ENCODE results near the gene GPR84.
"Not testable (repeated sequence)": the region's sequence is repeated elsewhere in the genome, so short reads cannot be mapped to it uniquely, and the experiment has no call there.

GPR84 gene

GRCh38 chr12:54328595-54329337 is 35.5 kb downstream of the GPR84 start:
- no peak for ATAC-seq (ENCODE audit: insufficient read depth, low read depth)
- TF ChIP-seq CTCF (IDR thresholded peaks at IDR 0.05; ENCODE audit: borderline replicate concordance, extremely low read depth, low read length, poor library complexity, severe bottlenecking) (no peak), EZH2 (IDR thresholded peaks at IDR 0.05; ENCODE audit: borderline replicate concordance, low read depth, low read length, severe bottlenecking) (no peak)
- Histone ChIP-seq H4K20me1 (ENCODE audit: insufficient read depth, low read length) (no peaks in the 10 kb centered on the region), H3K79me2 (ENCODE audit: insufficient read depth, low read length) (peaks cover 72% of the 10 kb centered on the region), H3K27me3 (ENCODE audit: insufficient read depth, low read length, poor library complexity) (no peaks in the 10 kb centered on the region), H3K9me3 (ENCODE audit: insufficient read depth, low read length, severe bottlenecking) (no peaks in the 10 kb centered on the region), H3K36me3 (ENCODE audit: insufficient read depth, low read length) (peaks cover 8% of the 10 kb centered on the region), H2AFZ (ENCODE audit: low read depth, low read length) (no peak overlapping the region), H3K27ac (ENCODE audit: low read length) (no peak overlapping the region), H3K4me2 (ENCODE audit: insufficient read depth, low read length) (no peak overlapping the region), H3K4me3 (ENCODE audit: low read depth in 1 of 2, low read length in 2 of 2) (no peak overlapping the region), H3K9ac (ENCODE audit: low read depth, low read length) (no peak overlapping the region), H3K4me1 (ENCODE audit: insufficient read depth, low read length) (peaks cover 19% of the 10 kb centered on the region)
- DNase-seq, result no peak

GRCh38 chr12:54325442-54326109 is 38.7 kb downstream of the GPR84 start:
- Histone ChIP-seq H3K4me3 (ENCODE audit: low read depth in 1 of 2, low read length in 2 of 2) (peak overlapping the region; percentile 67 to 72), H3K4me2 (ENCODE audit: insufficient read depth, low read length) (peak overlapping the region; percentile 90), H3K4me1 (ENCODE audit: insufficient read depth, low read length) (peaks cover 19% of the 10 kb centered on the region), H3K79me2 (ENCODE audit: insufficient read depth, low read length) (peaks cover 45% of the 10 kb centered on the region), H2AFZ (ENCODE audit: low read depth, low read length) (peak overlapping the region; percentile 81), H3K27ac (ENCODE audit: low read length) (peak overlapping the region; percentile 58), H3K9ac (ENCODE audit: low read depth, low read length) (peak overlapping the region; percentile 56)
- H3K27me3 ChIP-seq (ENCODE audit: insufficient read depth, low read length, poor library complexity); ATAC-seq (ENCODE audit: insufficient read depth, low read depth); H3K36me3 ChIP-seq (ENCODE audit: insufficient read depth, low read length); H3K9me3 ChIP-seq (ENCODE audit: insufficient read depth, low read length, severe bottlenecking); H4K20me1 ChIP-seq (ENCODE audit: insufficient read depth, low read length); DNase-seq: not testable (repeated sequence)

GRCh38 chr12:54324617-54325441 is 39.5 kb downstream of the GPR84 start, which contains the start of gene COPZ1:
COPZ1 (plus strand) TSS chr12:54325131; CDS start chr12:54325164, 33 bp downstream.
- H3K27me3 ChIP-seq (ENCODE audit: insufficient read depth, low read length, poor library complexity), result no peaks in the 10 kb centered on the region
- peak within 1 kb of the TSS; percentile 67 to 72 for H3K4me3 ChIP-seq (ENCODE audit: low read depth in 1 of 2, low read length in 2 of 2)
- peak within 1 kb of the TSS; percentile 95 for H2AFZ ChIP-seq (ENCODE audit: low read depth, low read length)
- H4K20me1 ChIP-seq (ENCODE audit: insufficient read depth, low read length), result no peaks in the 10 kb centered on the region
- H3K36me3 ChIP-seq (ENCODE audit: insufficient read depth, low read length), result peaks cover 3% of the 10 kb centered on the region; the same call in 1 of the 2 replicates
- H3K4me2 ChIP-seq (ENCODE audit: insufficient read depth, low read length), result peak within 1 kb of the TSS; percentile 90
- peak; percentile 97 for ATAC-seq (ENCODE audit: insufficient read depth, low read depth)
- H3K27ac ChIP-seq (ENCODE audit: low read length), result peak within 1 kb of the TSS; percentile 92
- peaks cover 19% of the 10 kb centered on the region for H3K4me1 ChIP-seq (ENCODE audit: insufficient read depth, low read length)
- peak; percentile 98 for DNase-seq
- H3K9ac ChIP-seq (ENCODE audit: low read depth, low read length), result peak within 1 kb of the TSS; percentile 58
- H3K9me3 ChIP-seq (ENCODE audit: insufficient read depth, low read length, severe bottlenecking), result no peaks in the 10 kb centered on the region
- H3K79me2 ChIP-seq (ENCODE audit: insufficient read depth, low read length), result peaks cover 38% of the 10 kb centered on the region
- peak; percentile 89 for TF ChIP-seq CTCF (IDR thresholded peaks at IDR 0.05; ENCODE audit: borderline replicate concordance, extremely low read depth, low read length, poor library complexity, severe bottlenecking)
- TF ChIP-seq EZH2 (IDR thresholded peaks at IDR 0.05; ENCODE audit: borderline replicate concordance, low read depth, low read length, severe bottlenecking), result no peak

All from DND-41 (cell line).